Thymus (tissue), 11 donors: ENCODE results near the gene GAPDHS. TPM values are rescaled to one million over a fixed set of nuclear protein-coding genes. Genes with fewer than 3 reads are reported as not detected.

Source experiments
- DNase-seq, 9 donors: peaks; one replicate each; pipeline ENCODE4 v3.0.0-alpha.2; 2013; ENCODE audit warnings: low spot score in 9 of 9, low read depth in 6 of 9, missing footprints in 1 of 9
- H3K27ac ChIP-seq, 2 donors: one replicate each; pipeline ENCODE4 v1.5.1; 2013; ENCODE audit warnings: control low read depth in 1 of 2, low read depth in 1 of 2, low read length in 1 of 2, mild to moderate bottlenecking in 1 of 2, moderate library complexity in 1 of 2
- H3K27me3 ChIP-seq, 2 donors: one replicate each; pipeline ENCODE4 v1.5.1; 2013; ENCODE audit warnings: low read length in 1 of 2; ENCODE audit not compliant: control insufficient read depth in 2 of 2, insufficient read depth in 1 of 2
- H3K36me3 ChIP-seq, 2 donors: one replicate each; pipeline ENCODE4 v1.5.1; 2013; ENCODE audit warnings: low read length in 1 of 2, mild to moderate bottlenecking in 1 of 2, moderate library complexity in 1 of 2; ENCODE audit not compliant: control insufficient read depth in 2 of 2, insufficient read depth in 2 of 2
- H3K4me1 ChIP-seq, 2 donors: one replicate each; pipeline ENCODE4 v1.5.1; 2013; ENCODE audit warnings: low read length in 2 of 2; ENCODE audit not compliant: control insufficient read depth in 2 of 2, insufficient read depth in 2 of 2
- H3K4me3 ChIP-seq, 2 donors: one replicate each; pipeline ENCODE4 v1.5.1; 2013; ENCODE audit warnings: low read length in 2 of 2, control low read depth in 1 of 2, mild to moderate bottlenecking in 1 of 2
- H3K9me3 ChIP-seq, 2 donors: one replicate each; pipeline ENCODE4 v1.5.1; 2013; ENCODE audit warnings: low read length in 1 of 2, mild to moderate bottlenecking in 1 of 2; ENCODE audit not compliant: control insufficient read depth in 2 of 2, insufficient read depth in 1 of 2
- WGBS: extraction: QIAGEN DNeasy Blood & Tissue Kit; methylation state at CpG from one replicate; pipeline ENCODE4 v1.1.7; 2013; 5-methylcytosine and 5-hydroxymethylcytosine counted together
- polyA plus RNA-seq: library from polyadenylated mRNA; stranded (reverse); fragments of 200-250 nt; gene quantifications from one replicate; pipeline ENCODE4 v1.2.3, GENCODE V29; 2013
- total RNA-seq: library from RNA; stranded (reverse); fragments of 120-200 nt; gene quantifications from one replicate; pipeline ENCODE4 v1.2.4, GENCODE V29; 2013
- donor health status: healthy.

Gene GAPDHS
- total and polyA plus RNA-seq, 2 donors = 0.16 to 0.19 TPM

DNA sequence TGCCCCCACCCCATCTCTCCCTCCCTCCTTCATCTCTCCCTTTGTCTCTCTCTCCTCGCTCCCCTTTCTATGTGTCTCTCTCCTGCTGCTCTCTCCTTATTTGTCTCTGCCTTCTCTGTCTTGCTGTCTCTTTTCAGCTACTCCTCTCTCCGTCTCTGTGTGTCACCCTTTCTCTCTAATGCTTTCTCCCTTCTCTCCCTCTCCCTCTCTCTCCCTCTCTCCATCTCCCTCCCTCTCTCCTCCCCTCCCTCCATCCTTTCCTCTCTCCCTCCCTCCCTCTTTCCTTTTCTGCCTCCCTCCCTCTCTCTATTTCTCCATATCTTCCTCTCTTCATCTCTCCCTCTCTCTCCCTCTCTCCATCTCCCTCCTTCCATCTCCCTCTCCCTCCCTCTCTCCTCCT is 29.5 kb downstream of the GAPDHS start:
- WGBS = 74% methylated on average over 2 of the region's 2 CpGs
- H3K36me3 ChIP-seq = no peaks in the 10 kb centered on the region
- DNase-seq = no peak
- H3K4me3 ChIP-seq = no peak overlapping the region
- H3K4me1 ChIP-seq = peaks cover 2 to 7% of the 10 kb centered on the region in 2 donors
- H3K9me3 ChIP-seq = peaks cover 0 to 7% of the 10 kb centered on the region in 2 donors
- H3K27ac ChIP-seq = no peak overlapping the region
- H3K27me3 ChIP-seq = peaks cover 10 to 38% of the 10 kb centered on the region in 2 donors

DNA sequence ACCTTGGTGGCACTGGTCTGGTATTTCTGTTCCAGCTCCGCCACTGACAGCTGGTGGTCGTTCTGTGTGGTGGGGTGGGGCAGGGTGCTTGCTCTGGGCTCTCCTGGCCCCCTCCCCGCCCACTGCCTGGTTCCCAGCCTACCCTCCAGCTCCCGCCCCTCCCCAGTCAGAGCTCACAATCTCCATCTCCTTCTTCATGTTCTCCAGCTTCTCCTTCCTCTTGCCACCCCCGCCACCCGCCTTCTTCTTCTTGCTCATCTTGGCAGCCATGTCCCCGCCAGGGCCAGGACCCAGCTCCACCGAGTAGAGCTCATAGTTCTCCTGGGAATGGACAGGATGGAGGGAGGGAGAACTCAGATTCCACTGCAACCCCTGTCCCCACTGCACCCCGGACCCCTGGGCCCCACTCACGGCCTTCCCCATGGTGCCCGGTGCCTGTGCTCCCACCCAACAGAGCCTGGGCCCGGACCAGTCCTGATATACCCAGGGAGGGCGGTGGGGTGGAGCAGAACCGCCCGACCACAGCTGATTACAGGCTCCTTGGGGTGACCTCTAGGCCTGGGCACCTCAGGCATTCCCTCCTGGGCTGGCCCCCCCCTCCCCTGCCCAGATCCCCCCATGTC is 30.1 kb downstream of the GAPDHS start, which contains the start of gene ATP4A:
TSS of gene ATP4A (minus strand) at position 452 of the 623 bp plus-strand sequence. CDS start at position 423, 29 bp downstream.
- DNase-seq = no peak
- Histone ChIP-seq H3K9me3 (peaks cover 0 to 3% of the 10 kb centered on the region in 2 donors), H3K27ac (no peak within 1 kb of the TSS), H3K36me3 (no peaks in the 10 kb centered on the region), H3K27me3 (peaks cover 5 to 32% of the 10 kb centered on the region in 2 donors), H3K4me1 (peaks cover 0 to 4% of the 10 kb centered on the region in 2 donors), H3K4me3 (no peak within 1 kb of the TSS)
- WGBS = 84% methylated on average over 15 of the region's 15 CpGs

DNA sequence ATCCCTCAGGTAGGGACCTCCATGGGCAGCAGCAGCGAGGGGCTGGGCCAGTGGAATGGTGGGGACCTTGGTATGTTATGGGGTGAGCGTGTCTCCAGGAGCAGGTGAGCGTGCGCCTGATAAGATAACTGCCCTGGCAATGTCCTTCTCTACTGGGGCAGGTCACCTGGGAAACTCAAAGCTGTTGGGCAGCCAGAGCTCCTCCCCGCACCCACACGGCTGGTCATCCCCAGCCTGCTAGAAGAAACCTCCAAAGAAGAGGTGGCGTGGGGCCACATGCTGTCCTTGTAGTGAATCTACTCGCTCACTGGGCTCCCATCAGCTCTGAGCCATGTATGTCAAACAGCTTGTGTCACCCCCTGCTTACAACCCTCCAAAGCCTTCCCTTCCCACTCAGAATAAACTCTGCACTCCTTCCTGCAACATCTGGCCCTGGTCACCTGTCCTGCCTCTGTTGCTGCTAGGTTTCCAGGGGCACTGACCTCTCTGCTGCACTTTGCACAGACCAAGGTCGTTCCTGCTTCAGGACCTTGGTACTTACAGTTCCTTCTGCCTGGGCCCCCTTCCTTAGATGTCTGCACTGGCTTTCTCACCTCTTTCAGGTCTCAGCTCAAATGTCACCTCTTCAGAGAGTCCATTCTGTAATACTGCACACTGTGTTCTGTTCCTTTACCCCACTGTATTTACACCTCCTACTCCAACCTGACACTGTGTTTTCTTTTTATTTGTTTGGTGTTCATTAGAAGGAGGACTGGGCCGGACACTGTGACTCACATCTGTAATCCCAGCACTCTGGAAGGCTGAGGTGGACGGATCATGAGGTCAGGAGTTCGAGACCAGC is 32.0 kb downstream of the GAPDHS start:
- H3K4me3 ChIP-seq = no peak overlapping the region
- no peaks in the 10 kb centered on the region for H3K4me1 ChIP-seq
- peaks cover 0 to 13% of the 10 kb centered on the region in 2 donors for H3K27me3 ChIP-seq
- H3K9me3 ChIP-seq = no peaks in the 10 kb centered on the region
- no peak overlapping the region for H3K27ac ChIP-seq
- DNase-seq = no peak
- 89% methylated on average over 12 of the region's 12 CpGs for WGBS
- no peaks in the 10 kb centered on the region for H3K36me3 ChIP-seq

DNA sequence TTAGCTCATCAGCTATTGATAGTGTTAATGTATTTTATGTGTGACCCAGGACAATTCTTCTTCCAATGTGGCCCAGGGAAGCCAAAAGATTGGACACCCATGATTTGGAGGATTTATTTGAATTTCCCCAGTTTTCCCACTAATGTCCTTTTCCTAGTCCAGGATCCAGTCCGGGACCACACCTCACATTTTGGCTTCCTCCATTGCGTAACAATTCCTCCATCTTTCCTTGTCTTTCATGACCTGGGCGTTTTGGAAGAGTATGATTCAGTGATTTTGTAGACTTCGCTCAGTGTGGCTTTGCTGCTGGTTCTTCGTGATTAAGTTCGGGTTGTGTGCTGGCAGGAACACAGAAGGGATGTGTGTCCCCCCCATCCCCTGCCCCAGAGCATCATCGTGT is 33.5 kb downstream of the GAPDHS start:
- Histone ChIP-seq H3K27ac (no peak overlapping the region), H3K4me3 (no peak overlapping the region), H3K9me3 (no peaks in the 10 kb centered on the region), H3K4me1 (no peaks in the 10 kb centered on the region), H3K27me3 (peaks cover 0 to 5% of the 10 kb centered on the region in 2 donors), H3K36me3 (no peaks in the 10 kb centered on the region)
- DNase-seq = no peak
- 86% methylated on average over 7 of the region's 7 CpGs for WGBS

DNA sequence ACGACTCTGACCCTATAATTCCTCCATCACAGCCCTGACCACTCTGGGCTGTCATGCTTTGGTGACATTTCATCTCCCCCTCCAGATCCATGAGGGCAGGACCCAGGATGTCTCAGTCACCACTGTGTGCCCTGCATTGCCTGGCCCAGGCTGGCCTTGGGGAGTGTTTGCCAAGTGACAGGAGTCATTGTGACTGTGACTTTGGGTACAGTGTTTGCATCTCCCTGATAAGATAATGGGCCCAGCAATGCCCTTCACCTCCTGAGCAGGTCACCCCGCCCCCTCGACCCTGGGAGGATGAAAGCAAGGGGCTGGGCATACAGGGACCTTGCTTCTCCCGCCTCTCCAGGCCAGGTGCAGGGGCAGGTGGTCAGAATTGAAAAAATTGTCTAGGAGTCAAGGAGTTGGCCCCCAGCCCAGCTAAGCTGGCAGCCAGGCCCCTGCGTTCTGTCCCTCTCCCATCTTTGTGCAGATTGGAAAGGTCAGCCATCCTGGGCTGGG is 36.1 kb downstream of the GAPDHS start:
- DNase-seq = no peak
- H3K36me3 ChIP-seq = no peaks in the 10 kb centered on the region
- H3K9me3 ChIP-seq = no peaks in the 10 kb centered on the region
- H3K27me3 ChIP-seq = peaks cover 0 to 3% of the 10 kb centered on the region in 2 donors
- no peaks in the 10 kb centered on the region for H3K4me1 ChIP-seq
- H3K4me3 ChIP-seq = no peak overlapping the region
- no peak overlapping the region for H3K27ac ChIP-seq
- 77% methylated on average over 5 of the region's 5 CpGs for WGBS

DNA sequence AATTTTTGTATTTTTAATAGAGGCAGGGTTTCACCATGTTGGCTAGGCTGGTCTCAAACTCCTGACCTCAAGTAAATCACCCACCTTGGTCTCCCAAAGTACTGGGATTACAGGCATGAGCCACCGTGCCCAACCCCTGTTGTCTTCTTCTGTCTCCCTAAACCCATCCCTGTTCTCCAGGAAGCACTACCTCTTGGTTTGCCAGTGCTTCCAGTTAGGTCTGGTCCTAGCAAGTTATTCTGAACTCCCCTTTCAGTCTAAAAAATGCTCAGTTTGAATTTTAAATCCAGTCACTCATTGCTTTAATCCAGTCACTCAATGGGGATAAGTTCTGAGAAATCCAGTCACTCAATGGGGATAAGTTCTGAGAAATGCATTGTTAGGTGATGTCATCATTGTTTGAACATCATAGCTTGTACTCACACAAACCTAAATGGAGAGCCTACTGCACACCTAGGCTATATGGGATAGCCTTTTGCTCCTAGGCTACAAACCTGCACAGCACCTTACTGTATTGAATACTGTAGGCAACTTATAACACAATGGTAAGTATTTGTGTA is 38.2 kb downstream of the GAPDHS start:
- no peak overlapping the region for H3K27ac ChIP-seq
- 95% methylated on average over 1 of the region's 1 CpG for WGBS
- no peaks in the 10 kb centered on the region for H3K27me3 ChIP-seq
- no peak overlapping the region for H3K4me3 ChIP-seq
- H3K4me1 ChIP-seq = no peaks in the 10 kb centered on the region
- DNase-seq = no peak
- no peaks in the 10 kb centered on the region for H3K36me3 ChIP-seq
- peaks cover 5 to 8% of the 10 kb centered on the region in 2 donors for H3K9me3 ChIP-seq

DNA sequence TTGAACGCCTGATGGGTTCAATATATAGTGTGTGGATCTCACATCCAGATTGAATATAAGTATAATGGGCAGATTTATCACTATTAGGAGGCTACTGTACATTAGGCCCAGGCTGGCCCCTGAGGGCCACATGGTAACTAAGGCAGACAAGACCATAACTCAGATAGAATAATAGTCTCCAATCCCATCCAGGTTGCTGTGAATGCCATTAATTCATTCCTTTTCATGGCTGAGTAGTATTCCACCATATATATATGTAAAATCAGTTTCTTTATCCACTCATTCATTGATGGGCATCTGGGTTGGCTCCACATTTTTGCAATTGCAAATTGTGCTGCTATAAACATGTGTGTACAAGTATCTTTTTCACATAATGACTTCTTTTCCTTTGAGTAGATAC is 44.7 kb downstream of the GAPDHS start:
- 91% methylated on average over 1 of the region's 1 CpG for WGBS
- H3K4me3 ChIP-seq = no peak overlapping the region
- H3K9me3 ChIP-seq = peaks cover 6 to 22% of the 10 kb centered on the region in 2 donors
- no peaks in the 10 kb centered on the region for H3K4me1 ChIP-seq
- H3K27ac ChIP-seq = no peak overlapping the region
- H3K36me3 ChIP-seq = no peaks in the 10 kb centered on the region
- DNase-seq = no peak
- no peaks in the 10 kb centered on the region for H3K27me3 ChIP-seq

DNA sequence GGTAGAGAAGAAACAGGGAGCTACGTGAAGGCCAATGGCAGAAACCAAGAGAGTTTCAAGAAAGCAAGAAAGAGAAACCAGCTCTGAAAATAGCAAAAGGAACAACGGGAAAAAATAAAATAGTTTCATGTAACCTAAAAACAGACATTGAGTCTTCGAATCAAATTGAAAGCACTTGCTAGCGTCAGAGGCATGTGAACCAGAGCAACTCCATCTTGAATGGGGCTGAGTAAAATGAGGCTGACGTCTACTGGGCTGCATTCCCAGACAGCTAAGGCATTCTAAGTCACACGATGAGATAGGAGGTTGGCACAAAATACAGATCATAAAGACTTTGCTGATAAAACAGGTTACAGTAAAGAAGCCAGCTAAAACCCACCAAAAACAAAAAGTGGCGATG is 45.5 kb downstream of the GAPDHS start:
- DNase-seq = no peak
- H3K4me1 ChIP-seq = no peaks in the 10 kb centered on the region
- peaks cover 6 to 22% of the 10 kb centered on the region in 2 donors for H3K9me3 ChIP-seq
- H3K27ac ChIP-seq = no peak overlapping the region
- no peak overlapping the region for H3K4me3 ChIP-seq
- H3K36me3 ChIP-seq = no peaks in the 10 kb centered on the region
- 80% methylated on average over 7 of the region's 7 CpGs for WGBS
- H3K27me3 ChIP-seq = no peaks in the 10 kb centered on the region

DNA sequence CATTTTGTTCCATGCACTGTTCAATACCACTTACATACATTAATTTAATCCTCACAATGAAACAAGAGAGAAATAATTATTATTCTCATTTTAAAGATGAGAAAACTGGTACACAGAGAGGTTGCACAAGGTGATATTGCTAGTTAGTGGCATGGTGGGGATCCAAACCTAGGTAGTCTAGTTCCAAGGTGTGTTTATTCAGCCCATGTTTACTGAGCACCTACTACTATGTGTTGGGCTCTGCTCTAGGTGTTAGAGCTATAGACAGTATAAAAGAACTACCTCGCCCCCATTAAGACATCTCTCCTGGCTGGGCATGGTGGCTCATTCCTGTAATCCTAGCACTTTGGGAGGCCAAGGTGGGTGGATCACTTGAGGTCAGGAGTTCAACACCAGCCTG is 49.5 kb downstream of the GAPDHS start:
- H3K9me3 ChIP-seq = peaks cover 0 to 5% of the 10 kb centered on the region in 2 donors
- peaks cover 0 to 3% of the 10 kb centered on the region in 2 donors for H3K27me3 ChIP-seq
- 94% methylated on average over 1 of the region's 1 CpG for WGBS
- no peaks in the 10 kb centered on the region for H3K4me1 ChIP-seq
- no peak overlapping the region for H3K27ac ChIP-seq
- no peaks in the 10 kb centered on the region for H3K36me3 ChIP-seq
- H3K4me3 ChIP-seq = no peak overlapping the region
- no peak for DNase-seq
